Endodermal cell (in vitro differentiated cells): ENCODE measurements around the gene ZFAND5. TPM values are rescaled to one million over a fixed set of nuclear protein-coding genes. Genes with fewer than 3 reads are reported as not detected.

Experiments used
- DNase-seq: peaks from one replicate; pipeline ENCODE4 v3.0.0-alpha.2; 2017
- H3K27ac ChIP-seq: 2 replicates; pipeline ENCODE4 v1.5.1; 2013; ENCODE audit warnings: mild to moderate bottlenecking, low read depth, low read length, moderate library complexity
- H3K27me3 ChIP-seq: 2 replicates; pipeline ENCODE4 v1.6.1; 2013; ENCODE audit warnings: mild to moderate bottlenecking, low read length, moderate library complexity; ENCODE audit not compliant: insufficient read depth, control insufficient read depth, poor library complexity, severe bottlenecking
- H3K36me3 ChIP-seq: 2 replicates; pipeline ENCODE4 v1.7.0; 2013; ENCODE audit warnings: mild to moderate bottlenecking, low read length, moderate library complexity; ENCODE audit not compliant: control insufficient read depth, insufficient read depth
- H3K4me1 ChIP-seq: one replicate; pipeline ENCODE4 v1.7.0; 2013; ENCODE audit warnings: low read length; ENCODE audit not compliant: control insufficient read depth, insufficient read depth
- H3K4me3 ChIP-seq: 2 replicates; pipeline ENCODE4 v1.5.1; 2013; ENCODE audit warnings: mild to moderate bottlenecking, low read length, moderate library complexity
- H3K9ac ChIP-seq: 2 replicates; pipeline ENCODE4 v1.6.1; 2013; ENCODE audit warnings: mild to moderate bottlenecking, low read length, moderate library complexity; ENCODE audit not compliant: poor library complexity, severe bottlenecking; ENCODE audit errors: extremely low read depth
- H3K9me3 ChIP-seq: 2 replicates; pipeline ENCODE4 v1.6.1; 2013; ENCODE audit warnings: mild to moderate bottlenecking, low read length, moderate library complexity; ENCODE audit not compliant: control insufficient read depth
- H3K27ac Mint-ChIP-seq: 2 replicates; pipeline ENCODE4 v1.8.0; 2020; ENCODE audit warnings: mixed read lengths
- H3K27me3 Mint-ChIP-seq: 2 replicates; pipeline ENCODE4 v1.8.0; 2021; ENCODE audit warnings: mild to moderate bottlenecking, mixed read lengths; ENCODE audit not compliant: insufficient read depth
- H3K36me3 Mint-ChIP-seq: 2 replicates; pipeline ENCODE4 v1.8.0; 2020; ENCODE audit warnings: low read depth, mixed read lengths
- H3K4me1 Mint-ChIP-seq: 2 replicates; pipeline ENCODE4 v1.8.0; 2020; ENCODE audit warnings: mixed read lengths
- H3K4me3 Mint-ChIP-seq: 2 replicates; pipeline ENCODE4 v1.8.0; 2020; ENCODE audit warnings: mild to moderate bottlenecking, moderate library complexity, mixed read lengths
- H3K9me3 Mint-ChIP-seq: 2 replicates; pipeline ENCODE4 v1.8.0; 2020; ENCODE audit warnings: mild to moderate bottlenecking, mixed read lengths
- CTCF ChIP-seq: fragments of 200-600 bp; sonication (generic); conservative IDR thresholded peaks from 2 replicates; pipeline ENCODE4 v1.5.0; 2021; ENCODE audit warnings: antibody characterized with exemption, mild to moderate bottlenecking
- WGBS, 2 experiments: methylation state at CpG; one replicate each; pipeline versions ENCODE4 v1.1.5 to v1.1.7; 2013; ENCODE audit warnings: missing lambda C conversion rate in 2 of 2, mixed read lengths in 1 of 2; ENCODE audit not compliant: insufficient coverage in 1 of 2, insufficient read length in 1 of 2; 5-methylcytosine and 5-hydroxymethylcytosine counted together
- total RNA-seq, 2 donors: library from RNA; stranded (reverse); fragmentation: NEBNext Ultra II Directional in 1 of 2; extraction: Animal tissue kit (Norgen Biotek cat#: 25700) in 1 of 2; gene quantifications; 2 replicates in 1 of 2; 3 replicates in 1 of 2; pipeline ENCODE4 v1.2.1, GENCODE V29; 2021

Gene ZFAND5
- total RNA-seq, 2 donors from 2014 or later: 121 to 137 TPM

GRCh38 chr9:72382405-72382804, 17.4 kb upstream of the ZFAND5 start:
- H3K27ac ChIP-seq: no peak overlapping the region
- no peaks in the 10 kb centered on the region for H3K4me1 ChIP-seq
- H3K36me3 Mint-ChIP-seq: no peaks in the 10 kb centered on the region
- no peaks in the 10 kb centered on the region for H3K4me1 Mint-ChIP-seq
- no peak for DNase-seq
- H3K27me3 ChIP-seq: no peaks in the 10 kb centered on the region
- no peak for TF ChIP-seq CTCF
- no peak overlapping the region for H3K4me3 ChIP-seq
- H3K4me3 Mint-ChIP-seq: no peak overlapping the region
- no peaks in the 10 kb centered on the region for H3K9me3 Mint-ChIP-seq
- H3K9me3 ChIP-seq: no peaks in the 10 kb centered on the region
- no peak overlapping the region for H3K9ac ChIP-seq
- 95 to 100% methylated on average over 2 to 4 of the region's 4 CpGs for WGBS, 2 experiments
- H3K36me3 ChIP-seq: no peaks in the 10 kb centered on the region
- no peaks in the 10 kb centered on the region for H3K27me3 Mint-ChIP-seq
- H3K27ac Mint-ChIP-seq: no peak overlapping the region

GRCh38 chr9:72377041-72377440, 12.0 kb upstream of the ZFAND5 start:
- Mint-ChIP-seq H3K36me3 (no peaks in the 10 kb centered on the region), H3K4me3 (no peak overlapping the region), H3K27me3 (no peaks in the 10 kb centered on the region), H3K4me1 (no peaks in the 10 kb centered on the region), H3K27ac (no peak overlapping the region), H3K9me3 (no peaks in the 10 kb centered on the region)
- no peak overlapping the region for H3K4me3 ChIP-seq
- DNase-seq: no peak
- no peak overlapping the region for H3K9ac ChIP-seq
- no peaks in the 10 kb centered on the region for H3K36me3 ChIP-seq
- 96 to 100% methylated on average over 2 to 4 of the region's 4 CpGs for WGBS, 2 experiments
- no peak overlapping the region for H3K27ac ChIP-seq
- H3K9me3 ChIP-seq: no peaks in the 10 kb centered on the region
- H3K27me3 ChIP-seq: no peaks in the 10 kb centered on the region
- no peaks in the 10 kb centered on the region for H3K4me1 ChIP-seq
- no peak for TF ChIP-seq CTCF

DNA sequence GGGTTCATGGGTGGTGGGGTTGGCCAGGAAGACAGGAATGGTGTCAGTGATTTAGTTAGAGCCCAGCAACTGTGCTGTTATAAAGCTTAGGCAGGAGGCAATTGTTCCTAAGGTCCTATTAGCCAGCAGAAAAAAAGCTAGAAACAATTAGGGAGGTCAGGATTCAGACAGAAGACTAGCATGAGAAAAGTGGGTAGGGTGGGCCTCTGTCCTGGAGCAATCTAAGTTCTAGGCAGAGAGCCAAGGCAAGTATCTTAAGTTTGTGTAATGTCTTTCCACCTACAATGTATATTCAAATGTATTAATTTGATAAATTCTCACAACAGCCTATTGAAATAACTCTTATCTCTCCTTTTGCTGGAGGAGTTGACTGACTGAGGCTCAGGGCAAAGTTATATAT, 6.1 kb upstream of the ZFAND5 start:
- H3K27me3 Mint-ChIP-seq: no peaks in the 10 kb centered on the region
- Histone ChIP-seq H3K36me3 (no peaks in the 10 kb centered on the region), H3K4me3 (no peak overlapping the region), H3K27ac (no peak overlapping the region), H3K4me1 (no peaks in the 10 kb centered on the region), H3K9ac (no peak overlapping the region), H3K9me3 (no peaks in the 10 kb centered on the region), H3K27me3 (no peaks in the 10 kb centered on the region)
- peaks cover 9% of the 10 kb centered on the region for H3K4me1 Mint-ChIP-seq
- no peak for TF ChIP-seq CTCF
- H3K36me3 Mint-ChIP-seq: no peaks in the 10 kb centered on the region
- H3K4me3 Mint-ChIP-seq: no peak overlapping the region
- no peaks in the 10 kb centered on the region for H3K9me3 Mint-ChIP-seq
- no peak overlapping the region for H3K27ac Mint-ChIP-seq
- no peak for DNase-seq
